HuH-7 (cell line): ENCODE data around the gene TEC.
"Not testable (repeated sequence)": the region's sequence is repeated elsewhere in the genome, so short reads cannot be mapped to it uniquely, and the experiment has no call there.

Experiments
- DNase-seq: peaks from one replicate; pipeline ENCODE4 v3.0.0; 2011; ENCODE audit warnings: low spot score

Gene TEC

GRCh38 chr4:48242511-48243195, 27.0 kb downstream of the TEC start:
- no peak for DNase-seq

GRCh38 chr4:48241731-48242130, 27.9 kb downstream of the TEC start:
- no peak for DNase-seq

- DNase-seq = no peak
Measured at GRCh38 chr4:48237996-48238645, 31.5 kb downstream of the TEC start.

- DNase-seq = no peak
Measured at GRCh38 chr4:48235050-48235449, 34.6 kb downstream of the TEC start.

- DNase-seq = no peak
Measured at GRCh38 chr4:48234575-48234974, 35.1 kb downstream of the TEC start.

- no peak for DNase-seq
Measured at GRCh38 chr4:48228949-48229348, 40.7 kb downstream of the TEC start.

- DNase-seq = no peak
Measured at GRCh38 chr4:48227662-48228061, 42.0 kb downstream of the TEC start.

GRCh38 chr4:48226199-48226598, 43.4 kb downstream of the TEC start:
- no peak for DNase-seq

GRCh38 chr4:48225368-48226141, 44.1 kb downstream of the TEC start:
- no peak for DNase-seq

GRCh38 chr4:48224606-48225005, 45.0 kb downstream of the TEC start:
- no peak for DNase-seq

GRCh38 chr4:48223633-48224295, 45.9 kb downstream of the TEC start:
- DNase-seq = no peak

GRCh38 chr4:48222491-48222890, 47.1 kb downstream of the TEC start:
- no peak for DNase-seq

GRCh38 chr4:48219430-48219829, 50.2 kb downstream of the TEC start:
- DNase-seq = not testable (repeated sequence)

GRCh38 chr4:48216563-48216962, 53.1 kb downstream of the TEC start:
- no peak for DNase-seq

GRCh38 chr4:48215977-48216376, 53.7 kb downstream of the TEC start:
- DNase-seq = no peak

- DNase-seq = no peak
Measured at GRCh38 chr4:48212165-48212564, 57.5 kb downstream of the TEC start.

GRCh38 chr4:48210966-48211328, 58.7 kb downstream of the TEC start:
- DNase-seq = no peak

- DNase-seq = no peak
Measured at GRCh38 chr4:48205626-48206025, 64.0 kb downstream of the TEC start.

- no peak for DNase-seq
Measured at GRCh38 chr4:48205107-48205506, 64.5 kb downstream of the TEC start.

- no peak for DNase-seq
Measured at GRCh38 chr4:48203819-48204218, 65.8 kb downstream of the TEC start.

- DNase-seq = no peak
Measured at GRCh38 chr4:48197643-48198237, 71.9 kb downstream of the TEC start.

- no peak for DNase-seq
Measured at GRCh38 chr4:48196758-48197504, 72.7 kb downstream of the TEC start.
